Spleen (tissue), 11 donors: Measurements from ENCODE around the gene SULF2. TPM values are rescaled to one million over a fixed set of nuclear protein-coding genes. Genes with fewer than 3 reads are reported as not detected.

ENCODE experiments used
- DNase-seq: peaks from one replicate; pipeline ENCODE4 v3.0.0-alpha.2; 2020
- H3K27ac ChIP-seq, 8 donors: fragments of 200-600 bp; sonication (generic) in 7 of 8; 1 replicate in 4 of 8; 2 replicates in 4 of 8; pipeline versions ENCODE4 v1.5.0 to v1.8.0; 2016 to 2021; ENCODE audit warnings: inconsistent platforms in 4 of 8, mild to moderate bottlenecking in 4 of 8, moderate library complexity in 1 of 8
- H3K27me3 ChIP-seq, 7 donors: fragments of 200-600 bp; sonication (generic) in 6 of 7; replicated peaks in 1 of 7; 1 replicate in 4 of 7; 2 replicates in 3 of 7; pipeline versions ENCODE4 v1.5.0 to v1.8.0; 2016 to 2021; ENCODE audit warnings: inconsistent platforms in 3 of 7, mild to moderate bottlenecking in 1 of 7
- H3K36me3 ChIP-seq, 6 donors: fragments of 200-600 bp; sonication (generic) in 5 of 6; 1 replicate in 4 of 6; 2 replicates in 2 of 6; pipeline versions ENCODE4 v1.5.0 to v1.8.0; 2016 to 2021; ENCODE audit warnings: inconsistent platforms in 2 of 6
- H3K4me1 ChIP-seq, 6 donors: fragments of 200-600 bp; sonication (generic) in 5 of 6; 1 replicate in 3 of 6; 2 replicates in 3 of 6; pipeline versions ENCODE4 v1.5.0 to v1.8.0; 2016 to 2021; ENCODE audit warnings: inconsistent platforms in 3 of 6
- H3K4me3 ChIP-seq, 8 donors: fragments of 200-600 bp; sonication (generic) in 7 of 8; 1 replicate in 4 of 8; 2 replicates in 4 of 8; pipeline versions ENCODE4 v1.5.0 to v1.8.0; 2016 to 2021; ENCODE audit warnings: inconsistent platforms in 4 of 8, mild to moderate bottlenecking in 4 of 8, moderate library complexity in 2 of 8
- H3K9me3 ChIP-seq, 8 donors: fragments of 200-600 bp; sonication (generic) in 7 of 8; 1 replicate in 4 of 8; 2 replicates in 4 of 8; pipeline versions ENCODE4 v1.5.0 to v1.8.0; 2016 to 2021; ENCODE audit warnings: inconsistent platforms in 4 of 8
- CTCF ChIP-seq, 11 experiments: fragments of 200-600 bp in 7 of 11; fragments of 450-650 bp in 4 of 11; sonication (generic) in 4 of 11; IDR thresholded peaks in 8 of 11; conservative IDR thresholded peaks in 3 of 11; 1 replicate in 7 of 11; 2 replicates in 4 of 11; pipeline versions ENCODE4 v1.4.0 to v1.8.0; 2016 to 2021; ENCODE audit warnings: antibody characterized with exemption in 11 of 11, inconsistent platforms in 4 of 11, mild to moderate bottlenecking in 1 of 11
- POLR2A ChIP-seq, 3 donors: fragments of 450-650 bp; IDR thresholded peaks; one replicate each; pipeline ENCODE4 v1.5.1; 2017; ENCODE audit warnings: antibody characterized with exemption in 3 of 3, mild to moderate bottlenecking in 1 of 3
- POLR2AphosphoS5 ChIP-seq, 3 donors: sonication (generic); formaldehyde crosslinking; IDR thresholded peaks; one replicate each; pipeline ENCODE4 v1.5.1; 2017; ENCODE audit warnings: antibody characterized with exemption in 3 of 3
- WGBS, 5 donors: extraction: QIAGEN DNeasy Blood & Tissue Kit in 3 of 5; methylation state at CpG; one replicate each; pipeline versions ENCODE4 v1.1.5 to v1.1.7; 2013 to 2018; 5-methylcytosine and 5-hydroxymethylcytosine counted together
- intact Hi-C: fragments of 100-400 bp; cut with DNase I; formaldehyde crosslinking; loops from one replicate; pipeline ENCODE4 v1.15.0; 2023; ENCODE audit warnings: low total_unique reads
- polyA plus RNA-seq, 3 donors: library from polyadenylated mRNA; stranded (reverse); fragments of 200-250 nt; gene quantifications; one replicate each; pipeline ENCODE4 v1.2.1, GENCODE V29; 2013
- total RNA-seq, 7 donors: library from RNA; depleted of rRNA in 3 of 7; stranded (reverse); fragments of >200 nt in 3 of 7; fragmentation: NEBNext Ultra II Directional in 4 of 7; extraction: Animal tissue kit (Norgen Biotek cat#: 25700) in 4 of 7; gene quantifications; one replicate each; pipeline versions ENCODE4 v1.1.0 to v1.2.1, GENCODE V29; 2016 to 2021
- donor health status: healthy with polysubstance abuse.
- donor health status: DM: no; HTN: no; CAD: no; lungs with moderate emphysema.
- donor health status: DM: no; HTN: no; CAD: no.
- donor health status: Bipolar disorder and iron deficiency.
- donor health status: healthy.
- donor health status: DM: no; HTN: no; CAD: no.
- donor health status: DM: yes; HTN: yes; CAD: no.

The SULF2 gene
- total and polyA plus RNA-seq, 10 donors, result 5.5 to 49.1 (median 15.7) TPM

DNA sequence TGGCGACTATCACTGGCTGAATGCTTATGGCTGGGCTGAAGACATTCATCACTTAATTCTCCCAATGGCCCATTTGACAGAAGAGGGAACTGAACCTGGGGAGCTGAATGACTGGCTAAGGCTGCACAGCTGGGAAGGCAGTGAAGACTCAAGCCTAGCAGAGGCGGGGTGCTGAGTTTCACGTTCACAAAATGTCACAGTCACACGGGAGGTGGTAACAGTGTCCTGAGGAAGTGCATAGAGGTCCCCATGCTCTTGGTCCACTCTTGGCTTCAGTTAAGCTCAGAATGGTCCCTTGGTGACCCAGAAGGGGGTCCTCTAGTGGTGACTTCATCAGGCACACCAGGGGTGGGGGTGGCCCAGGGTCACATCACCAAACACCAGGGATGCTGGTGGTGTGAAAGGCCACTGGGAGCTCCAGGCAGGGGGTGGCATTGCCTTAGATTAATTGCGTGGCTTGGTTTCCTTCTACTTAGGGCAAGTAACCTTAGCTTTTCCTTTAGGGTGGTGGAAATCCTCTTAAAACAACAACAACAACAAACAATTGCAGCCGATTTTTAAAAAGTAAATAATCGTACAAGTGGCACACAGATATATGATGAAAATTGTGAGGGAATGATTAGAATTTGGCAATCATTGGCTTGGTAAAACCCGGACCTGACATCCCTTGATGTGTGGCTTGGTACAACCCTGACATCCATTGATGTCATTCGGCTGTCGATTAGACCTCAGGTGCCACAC, 45.0 kb downstream of the SULF2 start:
- Histone ChIP-seq H3K27me3 (peaks cover 0 to 11% (median 0%) of the 10 kb centered on the region in 7 donors), H3K4me3 (no peak overlapping the region), H3K36me3 (no peaks in the 10 kb centered on the region), H3K27ac (peak overlapping the region in 2 of 8 donors; percentile 71 to 80), H3K4me1 (peaks cover 0 to 28% (median 4%) of the 10 kb centered on the region in 6 donors), H3K9me3 (no peaks in the 10 kb centered on the region)
- intact Hi-C loops, result no loop called here
- TF ChIP-seq CTCF (IDR thresholded peaks at IDR 0.05 in 8 of 11, conservative IDR thresholded peaks at IDR 0.05 in 3 of 11) (no peak), POLR2A (IDR thresholded peaks at IDR 0.05) (no peak), POLR2AphosphoS5 (IDR thresholded peaks at IDR 0.05) (no peak)
- no peak for DNase-seq
- WGBS, 5 donors, result 71 to 84% (median 74%) methylated on average over 10 of the region's 10 CpGs

DNA sequence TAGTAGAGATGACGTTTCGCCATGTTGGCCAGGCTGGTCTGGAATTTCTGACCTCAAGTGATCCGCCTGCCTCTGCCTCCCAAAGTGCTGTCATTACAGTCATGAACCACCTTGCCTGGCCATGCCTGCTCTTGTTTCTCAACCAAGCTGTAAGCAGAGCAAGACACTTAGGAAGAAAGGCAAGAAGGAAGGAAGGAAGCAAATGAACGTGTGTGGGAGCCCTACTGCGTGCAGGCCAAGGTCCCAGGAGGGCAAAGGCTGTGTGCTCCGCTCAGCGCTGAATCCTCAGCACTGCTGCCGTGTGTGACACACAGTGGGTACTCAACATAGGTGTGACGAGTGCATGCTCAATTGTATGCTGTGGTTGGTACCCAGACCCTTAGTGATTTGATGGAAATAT, 47.4 kb downstream of the SULF2 start:
- H3K36me3 ChIP-seq, result no peaks in the 10 kb centered on the region
- H3K27ac ChIP-seq, result no peak overlapping the region
- H3K4me1 ChIP-seq, result peaks cover 0 to 37% (median 4%) of the 10 kb centered on the region in 6 donors
- no peak for DNase-seq
- H3K27me3 ChIP-seq, result peaks cover 0 to 7% (median 0%) of the 10 kb centered on the region in 7 donors
- WGBS, 5 donors, result 86 to 91% (median 87%) methylated on average over 9 of the region's 9 CpGs
- intact Hi-C loops, result no loop called here
- no peaks in the 10 kb centered on the region for H3K9me3 ChIP-seq
- no peak overlapping the region for H3K4me3 ChIP-seq
- TF ChIP-seq POLR2A (IDR thresholded peaks at IDR 0.05), result no peak
- TF ChIP-seq POLR2AphosphoS5 (IDR thresholded peaks at IDR 0.05), result no peak
- no peak for TF ChIP-seq CTCF (IDR thresholded peaks at IDR 0.05 in 8 of 11, conservative IDR thresholded peaks at IDR 0.05 in 3 of 11)

DNA sequence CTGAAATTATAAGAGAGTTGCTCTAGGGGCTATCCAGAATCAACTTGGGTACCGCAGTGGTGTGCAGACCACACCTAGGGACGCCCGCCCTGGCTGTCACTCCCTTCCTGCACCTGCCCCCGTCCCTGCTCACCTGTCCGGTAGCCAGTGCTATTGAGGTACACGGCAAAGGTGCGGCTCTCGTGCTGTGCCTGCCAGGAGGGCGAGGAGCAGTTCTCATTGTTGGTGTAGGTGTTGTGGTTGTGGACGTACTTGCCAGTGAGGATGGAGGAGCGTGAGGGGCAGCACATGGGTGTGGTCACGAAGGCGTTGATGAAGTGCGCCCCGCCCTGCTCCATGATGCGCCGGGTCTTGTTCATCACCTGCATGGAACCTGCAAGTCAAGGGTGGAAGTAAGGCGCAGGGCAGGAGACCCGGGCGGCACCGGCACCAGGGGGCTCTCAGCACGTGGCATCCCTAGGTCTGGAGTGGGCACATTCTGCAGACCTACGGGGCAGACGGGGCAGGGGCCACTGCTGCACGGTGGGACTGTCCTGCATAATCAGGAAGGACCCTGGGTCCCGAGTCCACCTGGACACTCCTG, 48.6 kb downstream of the SULF2 start:
- DNase-seq, result no peak
- Histone ChIP-seq H3K27me3 (peaks cover 0 to 7% (median 0%) of the 10 kb centered on the region in 7 donors), H3K4me1 (peaks cover 0 to 37% (median 4%) of the 10 kb centered on the region in 6 donors), H3K36me3 (no peaks in the 10 kb centered on the region), H3K9me3 (no peaks in the 10 kb centered on the region), H3K27ac (peak overlapping the region in 6 of 8 donors; percentile 41 to 87 (median 62)), H3K4me3 (peak overlapping the region in 1 of 8 donors; percentile 49)
- 93 to 97% (median 94%) methylated on average over 26 of the region's 26 CpGs for WGBS, 5 donors
- TF ChIP-seq POLR2A (IDR thresholded peaks at IDR 0.05) (no peak), POLR2AphosphoS5 (IDR thresholded peaks at IDR 0.05) (no peak), CTCF (IDR thresholded peaks at IDR 0.05 in 8 of 11, conservative IDR thresholded peaks at IDR 0.05 in 3 of 11) (no peak)
- intact Hi-C loops, result no loop called here
